GM12874 (cell line): ENCODE data around the gene GRB10.

ENCODE experiments used
- TF ChIP-seq, protein P1 (sequence below): IDR thresholded peaks from 2 replicates; pipeline ENCODE4 v1.5.1; 2011; ENCODE audit warnings: low read depth, mild to moderate bottlenecking, control low read depth, low read length, moderate library complexity; ENCODE audit not compliant: insufficient read depth

Gene GRB10

DNA sequence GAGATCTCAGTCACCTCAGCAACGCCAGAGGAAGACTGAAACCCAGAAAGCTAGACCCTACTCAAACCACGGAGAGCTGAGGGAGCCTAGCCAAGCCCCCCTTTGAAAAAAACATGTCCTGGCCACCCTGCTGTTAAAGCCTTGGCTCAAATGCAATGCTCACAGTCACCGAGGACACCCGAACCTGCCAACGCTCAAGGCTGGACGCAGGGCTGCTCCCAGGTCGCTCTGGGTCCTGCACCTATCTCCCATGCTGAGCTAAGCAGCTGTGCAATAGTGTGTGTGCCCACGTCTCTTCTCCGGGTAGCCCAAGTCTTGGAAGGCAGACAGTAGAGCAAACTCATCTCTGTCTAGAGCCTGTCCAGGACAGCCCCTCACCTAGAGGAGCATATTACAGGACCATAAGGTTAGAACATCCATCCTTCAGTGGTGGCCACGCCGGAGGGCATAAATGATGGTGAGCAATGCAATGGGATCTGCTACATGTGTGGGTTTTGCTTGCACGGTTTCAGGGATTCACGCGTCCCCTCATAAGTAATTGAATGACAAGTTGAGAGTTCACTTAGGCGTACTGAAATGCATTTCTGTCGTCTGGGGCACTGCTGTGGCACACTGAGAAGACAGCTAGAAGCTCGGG is 123.2 kb downstream of the GRB10 start:
- TF ChIP-seq, protein P1, sequence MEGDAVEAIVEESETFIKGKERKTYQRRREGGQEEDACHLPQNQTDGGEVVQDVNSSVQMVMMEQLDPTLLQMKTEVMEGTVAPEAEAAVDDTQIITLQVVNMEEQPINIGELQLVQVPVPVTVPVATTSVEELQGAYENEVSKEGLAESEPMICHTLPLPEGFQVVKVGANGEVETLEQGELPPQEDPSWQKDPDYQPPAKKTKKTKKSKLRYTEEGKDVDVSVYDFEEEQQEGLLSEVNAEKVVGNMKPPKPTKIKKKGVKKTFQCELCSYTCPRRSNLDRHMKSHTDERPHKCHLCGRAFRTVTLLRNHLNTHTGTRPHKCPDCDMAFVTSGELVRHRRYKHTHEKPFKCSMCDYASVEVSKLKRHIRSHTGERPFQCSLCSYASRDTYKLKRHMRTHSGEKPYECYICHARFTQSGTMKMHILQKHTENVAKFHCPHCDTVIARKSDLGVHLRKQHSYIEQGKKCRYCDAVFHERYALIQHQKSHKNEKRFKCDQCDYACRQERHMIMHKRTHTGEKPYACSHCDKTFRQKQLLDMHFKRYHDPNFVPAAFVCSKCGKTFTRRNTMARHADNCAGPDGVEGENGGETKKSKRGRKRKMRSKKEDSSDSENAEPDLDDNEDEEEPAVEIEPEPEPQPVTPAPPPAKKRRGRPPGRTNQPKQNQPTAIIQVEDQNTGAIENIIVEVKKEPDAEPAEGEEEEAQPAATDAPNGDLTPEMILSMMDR, result no peak

DNA sequence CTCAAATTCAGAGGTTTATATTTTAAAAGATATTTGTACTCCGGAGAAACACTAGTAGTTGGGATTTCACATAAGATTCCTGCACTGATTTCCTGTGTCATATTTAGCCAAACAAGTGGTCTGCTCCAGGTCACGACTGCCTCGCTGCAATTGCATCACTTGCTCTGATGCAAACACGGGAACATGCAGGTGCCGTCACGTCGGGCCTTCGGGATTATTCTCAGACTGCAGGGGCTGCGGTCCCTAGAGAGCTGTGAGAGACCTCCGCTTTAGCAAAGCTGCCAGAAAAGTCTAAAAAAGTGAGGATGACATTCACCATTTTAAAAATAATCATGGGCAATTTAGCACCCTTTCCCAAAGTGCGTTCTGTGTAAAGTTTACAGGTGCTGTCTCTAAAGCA is 124.0 kb downstream of the GRB10 start:
- TF ChIP-seq, protein P1, result no peak

DNA sequence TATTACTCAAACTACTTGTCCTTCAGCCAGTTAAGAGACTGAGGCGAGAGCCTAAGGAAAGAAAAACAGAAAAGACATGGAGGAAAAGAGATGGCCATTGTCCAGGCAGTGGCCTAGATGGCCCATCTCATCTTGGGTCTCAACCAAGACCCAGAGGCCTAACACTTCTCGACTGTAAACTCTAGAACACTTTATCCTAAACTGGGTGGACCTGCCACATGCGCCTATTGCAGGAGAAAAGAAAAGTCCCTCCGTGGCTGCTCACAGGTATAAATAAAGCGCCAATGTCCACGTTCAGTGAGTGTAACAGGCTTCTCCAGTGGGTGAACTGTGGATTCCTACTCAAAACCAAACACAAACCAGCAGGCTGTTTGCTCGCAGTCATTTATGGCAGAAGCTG is 124.8 kb downstream of the GRB10 start:
- TF ChIP-seq, protein P1, result no peak

DNA sequence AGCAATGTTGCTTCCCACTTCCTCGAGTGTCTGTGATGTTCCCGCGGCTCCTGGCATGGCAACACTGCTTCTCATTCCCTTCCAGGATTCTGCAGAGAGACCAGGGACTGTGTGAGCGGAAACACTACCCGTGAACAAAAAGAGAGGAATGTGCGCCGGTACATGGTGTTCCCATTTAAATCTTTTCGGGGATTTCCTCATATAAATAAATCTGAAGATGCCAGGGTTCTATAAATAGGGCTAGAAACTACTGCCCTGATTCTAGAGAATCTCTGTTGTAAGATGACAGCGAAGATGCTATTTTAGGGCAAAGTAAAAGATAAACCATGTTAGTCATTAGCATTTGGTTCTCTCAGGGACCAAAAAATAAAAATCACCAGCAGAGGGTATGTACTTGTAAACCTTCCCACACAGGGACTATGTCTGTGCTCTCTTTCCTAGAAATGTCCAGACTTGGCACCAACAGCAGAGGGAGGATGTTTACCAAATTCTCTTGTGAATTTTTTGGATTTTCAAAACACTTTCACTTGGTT is 125.3 kb downstream of the GRB10 start:
- TF ChIP-seq, protein P1, result no peak

DNA sequence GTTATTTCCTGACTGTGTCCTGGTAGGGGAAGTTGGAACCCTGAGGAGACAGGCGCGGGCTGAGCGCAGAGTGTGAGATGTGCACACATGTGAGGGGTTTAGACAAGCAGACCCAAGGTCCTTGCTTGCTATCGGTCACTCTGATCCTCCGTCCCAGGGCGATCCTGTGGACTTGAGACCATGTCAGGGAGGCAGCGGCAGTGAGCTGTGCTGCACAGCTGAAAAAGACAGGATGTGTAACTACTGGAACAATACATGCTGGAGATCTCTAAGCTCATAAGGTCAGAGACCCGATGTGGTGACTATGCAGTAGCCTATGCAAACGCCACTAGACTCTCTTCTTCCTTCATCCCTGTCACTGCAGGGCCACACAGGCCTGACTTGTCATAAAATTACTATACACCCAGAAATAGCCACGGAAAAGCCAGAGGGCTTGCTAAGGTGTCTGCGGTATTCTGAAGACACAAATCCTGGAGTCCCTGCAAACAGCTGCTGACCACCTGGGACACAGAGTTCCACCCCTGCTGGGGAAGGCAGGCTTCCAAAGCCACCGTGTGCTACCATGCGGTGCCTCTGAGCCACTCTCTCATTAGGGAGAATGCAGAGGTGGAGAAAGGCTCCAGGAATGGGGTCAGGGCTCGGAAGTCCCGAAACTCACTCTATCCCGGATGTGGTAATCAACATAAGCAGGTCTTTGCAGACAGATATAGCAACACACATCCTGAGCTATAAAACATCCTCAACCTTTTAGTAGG is 126.4 kb downstream of the GRB10 start:
- TF ChIP-seq, protein P1, result no peak

DNA sequence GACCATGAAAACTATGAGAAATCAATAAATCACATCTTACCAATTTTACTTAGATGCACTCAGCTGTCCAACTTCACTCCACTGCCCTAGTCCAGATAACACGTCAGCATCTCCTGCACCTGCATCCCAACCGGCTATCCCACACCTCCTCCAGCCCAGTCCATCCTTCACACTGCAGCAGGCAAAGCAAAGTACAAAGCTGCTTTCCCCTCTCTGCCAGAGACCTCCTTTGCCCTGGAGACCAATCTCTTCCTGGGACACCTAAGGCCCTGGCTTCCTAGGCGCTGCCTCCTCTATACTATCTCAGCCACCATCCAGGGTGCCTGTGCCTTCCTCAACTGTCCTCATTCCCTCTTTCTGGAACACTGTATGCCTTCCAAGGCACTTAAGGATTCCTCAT is 127.2 kb downstream of the GRB10 start:
- TF ChIP-seq, protein P1, result no peak

DNA sequence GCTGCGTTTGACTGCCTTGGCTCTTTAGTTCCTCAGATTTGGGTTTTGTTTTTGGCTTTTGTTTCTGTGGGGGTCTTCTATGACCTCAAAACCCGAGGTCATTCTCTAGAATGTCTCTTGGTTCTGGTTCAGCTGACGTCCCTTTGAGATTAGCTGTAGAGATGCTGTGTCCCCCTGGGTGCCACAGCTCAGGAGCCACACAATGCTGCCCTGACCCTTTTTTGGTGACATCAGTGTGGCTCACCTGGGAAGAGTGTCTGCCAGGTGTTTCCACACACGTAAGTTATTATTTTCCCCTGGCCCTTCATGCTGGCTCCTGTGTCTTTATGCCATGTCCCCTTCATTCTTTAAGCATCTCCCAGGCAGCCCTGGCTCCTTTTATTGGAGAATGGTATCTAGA is 127.7 kb downstream of the GRB10 start:
- TF ChIP-seq, protein P1, result no peak
